Neural progenitor cell (in vitro differentiated cells): ENCODE measurements around the gene PON1.

Experiments used
- EZH2 ChIP-seq: fragments of 200-600 bp; sonication (generic); IDR thresholded peaks from 2 replicates; pipeline ENCODE4 v1.6.1; 2017; ENCODE audit warnings: antibody characterized with exemption, mild to moderate bottlenecking, moderate library complexity
- TF ChIP-seq, protein P1 (sequence below): fragments of 200-600 bp; sonication (generic); IDR thresholded peaks from 2 replicates; pipeline ENCODE4 v1.5.1; 2017; ENCODE audit warnings: antibody characterized with exemption, mild to moderate bottlenecking

DNA sequence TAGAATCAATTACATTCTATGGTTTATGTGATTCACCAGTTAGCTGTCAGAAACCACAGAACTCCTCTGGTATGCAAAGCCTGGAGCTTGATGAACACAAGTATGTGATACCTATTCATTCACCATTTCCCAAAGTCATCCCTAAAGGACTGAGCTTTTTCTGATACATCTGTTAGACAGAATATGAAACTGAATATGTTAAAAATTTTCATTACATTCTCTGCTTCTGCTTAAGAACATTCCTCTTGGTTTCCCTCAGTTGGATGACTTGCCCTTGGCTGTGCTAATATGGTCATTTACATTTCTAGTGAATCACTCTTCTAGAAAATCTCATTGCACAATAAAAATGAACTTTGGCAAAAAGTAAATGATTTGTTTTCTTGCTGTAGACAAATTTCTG is 10.8 kb upstream of the PON1 start:
- TF ChIP-seq, protein P1, sequence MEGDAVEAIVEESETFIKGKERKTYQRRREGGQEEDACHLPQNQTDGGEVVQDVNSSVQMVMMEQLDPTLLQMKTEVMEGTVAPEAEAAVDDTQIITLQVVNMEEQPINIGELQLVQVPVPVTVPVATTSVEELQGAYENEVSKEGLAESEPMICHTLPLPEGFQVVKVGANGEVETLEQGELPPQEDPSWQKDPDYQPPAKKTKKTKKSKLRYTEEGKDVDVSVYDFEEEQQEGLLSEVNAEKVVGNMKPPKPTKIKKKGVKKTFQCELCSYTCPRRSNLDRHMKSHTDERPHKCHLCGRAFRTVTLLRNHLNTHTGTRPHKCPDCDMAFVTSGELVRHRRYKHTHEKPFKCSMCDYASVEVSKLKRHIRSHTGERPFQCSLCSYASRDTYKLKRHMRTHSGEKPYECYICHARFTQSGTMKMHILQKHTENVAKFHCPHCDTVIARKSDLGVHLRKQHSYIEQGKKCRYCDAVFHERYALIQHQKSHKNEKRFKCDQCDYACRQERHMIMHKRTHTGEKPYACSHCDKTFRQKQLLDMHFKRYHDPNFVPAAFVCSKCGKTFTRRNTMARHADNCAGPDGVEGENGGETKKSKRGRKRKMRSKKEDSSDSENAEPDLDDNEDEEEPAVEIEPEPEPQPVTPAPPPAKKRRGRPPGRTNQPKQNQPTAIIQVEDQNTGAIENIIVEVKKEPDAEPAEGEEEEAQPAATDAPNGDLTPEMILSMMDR = no peak
- TF ChIP-seq EZH2 = no peak
